NCI-H526 treated with DMSO at 0.1 percent for 48 hours (cell line): ENCODE data around the gene ZSCAN25.
"Not testable (repeated sequence)": the region's sequence is repeated elsewhere in the genome, so short reads cannot be mapped to it uniquely, and the experiment has no call there.

Experiments used
- DNase-seq: peaks from one replicate; lab custom pipeline; 2025; lab: John Stamatoyannopoulos, UW

The ZSCAN25 gene

DNA sequence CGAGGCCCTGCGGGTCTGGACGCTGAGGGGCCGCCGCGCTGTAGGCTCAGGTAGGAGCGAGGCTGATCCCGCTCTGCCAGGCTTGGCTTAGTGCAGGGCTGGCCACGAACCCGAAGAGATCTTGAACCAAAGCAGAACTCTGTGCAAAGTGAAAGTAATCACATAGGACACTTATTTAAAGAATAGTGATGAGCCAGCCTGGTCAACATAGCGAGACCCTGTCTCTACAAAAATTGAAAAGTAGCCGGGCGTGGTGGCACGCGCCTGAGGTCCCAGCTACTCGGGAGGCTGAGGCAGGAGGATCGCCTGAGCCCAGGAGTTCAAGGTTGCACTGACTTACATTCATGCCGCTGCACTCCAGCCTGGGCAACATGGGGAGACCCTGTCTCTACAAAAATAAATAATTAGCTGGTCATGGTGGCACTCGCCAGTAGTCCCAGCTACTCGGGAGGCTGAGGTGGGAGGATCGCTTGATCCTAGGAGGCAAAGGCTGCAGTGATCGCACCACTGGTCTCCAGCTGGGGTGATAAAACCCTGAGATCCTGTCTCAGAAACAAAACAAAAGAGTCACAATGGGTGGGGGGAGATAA, 541 bp downstream of the ZSCAN25 start:
- DNase-seq: no peak

DNA sequence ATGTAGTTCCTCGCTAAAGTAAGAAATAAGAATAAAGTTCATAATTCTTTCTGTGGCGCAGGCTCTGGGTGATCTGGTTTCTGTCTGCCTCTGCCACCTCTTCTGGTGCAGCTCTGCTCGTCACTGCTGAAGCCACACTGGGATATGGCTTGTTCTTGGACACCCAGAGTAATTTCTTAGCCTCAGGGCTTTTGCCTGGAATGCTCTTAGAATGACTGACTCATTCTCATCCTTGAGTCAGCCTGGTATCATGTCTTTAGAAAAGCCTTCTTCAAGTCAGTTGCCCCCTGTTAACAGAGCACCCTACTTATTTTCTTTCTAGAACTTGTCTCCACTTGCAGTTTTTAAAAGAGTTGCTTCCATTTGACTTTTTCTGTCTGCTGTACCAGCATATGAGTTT, 2.0 kb downstream of the ZSCAN25 start:
- DNase-seq: no peak

DNA sequence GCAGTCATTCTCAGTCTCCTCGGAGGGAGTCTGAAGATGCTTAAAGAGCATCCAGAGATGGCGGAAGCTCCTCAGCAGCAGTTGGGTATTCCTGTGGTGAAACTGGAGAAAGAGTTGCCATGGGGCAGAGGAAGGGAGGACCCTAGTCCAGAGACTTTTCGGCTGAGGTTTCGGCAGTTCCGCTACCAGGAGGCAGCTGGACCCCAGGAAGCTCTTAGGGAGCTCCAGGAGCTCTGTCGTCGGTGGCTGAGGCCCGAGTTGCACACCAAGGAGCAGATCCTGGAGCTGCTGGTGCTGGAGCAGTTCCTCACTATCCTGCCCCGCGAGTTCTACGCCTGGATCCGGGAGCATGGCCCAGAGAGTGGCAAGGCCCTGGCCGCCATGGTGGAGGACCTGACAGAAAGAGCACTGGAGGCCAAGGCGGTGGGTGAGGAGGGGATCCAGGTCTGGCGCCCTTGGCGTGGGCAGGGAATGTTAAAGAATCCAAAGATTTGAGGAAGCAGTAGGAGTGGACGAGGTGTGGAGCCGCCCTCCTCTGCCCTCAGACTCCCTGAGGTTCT, 2.9 kb downstream of the ZSCAN25 start:
- no peak for DNase-seq

DNA sequence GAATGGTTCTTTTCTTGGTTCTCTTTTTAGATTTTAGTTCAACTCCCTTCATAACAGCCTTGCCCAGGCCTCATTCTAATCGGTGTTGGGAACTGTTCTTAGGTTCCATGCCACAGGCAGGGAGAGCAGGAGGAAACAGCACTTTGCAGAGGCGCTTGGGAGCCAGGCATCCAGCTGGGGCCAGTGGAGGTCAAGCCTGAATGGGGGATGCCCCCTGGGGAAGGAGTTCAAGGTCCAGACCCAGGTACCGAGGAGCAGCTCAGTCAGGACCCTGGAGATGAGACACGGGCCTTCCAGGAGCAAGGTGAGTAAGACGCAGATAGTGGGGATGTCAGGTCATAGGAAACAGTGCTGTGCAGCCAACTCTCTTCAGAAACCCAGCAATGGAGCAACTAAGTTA, 4.5 kb downstream of the ZSCAN25 start:
- DNase-seq: no peak

DNA sequence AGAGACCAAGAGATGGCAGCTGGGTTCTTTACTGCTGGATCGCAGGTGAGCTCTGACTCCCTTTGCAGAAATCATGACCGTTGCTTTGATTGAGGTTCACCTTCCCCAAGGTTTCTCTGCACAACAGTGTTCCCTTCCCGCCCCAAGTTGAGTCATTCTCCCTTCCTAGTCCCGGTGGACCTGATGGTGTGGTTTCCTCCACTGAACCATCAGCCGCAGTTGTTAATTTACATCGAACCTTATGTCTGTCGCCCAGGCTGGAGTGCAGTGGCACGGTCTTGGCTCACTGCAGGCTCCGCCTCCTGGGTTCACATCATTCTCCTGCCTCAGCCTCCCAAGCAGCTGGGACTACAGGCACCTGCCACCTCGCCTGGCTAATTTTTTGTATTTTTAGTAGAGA, 5.8 kb downstream of the ZSCAN25 start:
- no peak for DNase-seq

DNA sequence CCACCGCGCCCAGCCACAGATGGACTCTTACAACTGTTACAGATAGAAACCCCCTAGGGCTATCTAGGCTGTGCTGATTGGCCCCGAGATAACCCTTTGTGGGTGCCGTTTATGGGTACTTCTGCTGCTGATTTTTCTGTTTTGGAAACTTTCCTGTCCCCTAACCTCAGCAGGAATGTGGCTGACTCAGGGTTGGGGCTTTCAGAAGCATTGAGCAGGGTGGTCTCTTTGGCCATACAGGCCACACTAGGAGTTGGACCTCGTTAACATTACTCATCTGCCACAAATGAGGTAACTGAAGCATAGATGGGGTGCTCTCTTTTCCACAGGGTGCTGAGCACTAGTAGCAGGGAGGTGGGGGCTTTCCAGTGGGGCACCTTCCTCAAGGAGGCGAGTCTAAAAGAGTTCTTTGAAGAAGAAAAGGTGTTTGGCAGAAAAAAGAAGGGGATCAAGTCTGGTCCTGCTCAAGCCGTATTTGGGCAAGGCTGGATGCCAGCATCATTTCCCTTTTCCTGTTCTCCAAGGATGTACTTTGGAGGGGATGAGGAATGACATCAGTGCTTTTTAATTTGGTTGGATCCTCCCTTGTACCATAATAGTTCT, 6.4 kb downstream of the ZSCAN25 start:
- no peak for DNase-seq

DNA sequence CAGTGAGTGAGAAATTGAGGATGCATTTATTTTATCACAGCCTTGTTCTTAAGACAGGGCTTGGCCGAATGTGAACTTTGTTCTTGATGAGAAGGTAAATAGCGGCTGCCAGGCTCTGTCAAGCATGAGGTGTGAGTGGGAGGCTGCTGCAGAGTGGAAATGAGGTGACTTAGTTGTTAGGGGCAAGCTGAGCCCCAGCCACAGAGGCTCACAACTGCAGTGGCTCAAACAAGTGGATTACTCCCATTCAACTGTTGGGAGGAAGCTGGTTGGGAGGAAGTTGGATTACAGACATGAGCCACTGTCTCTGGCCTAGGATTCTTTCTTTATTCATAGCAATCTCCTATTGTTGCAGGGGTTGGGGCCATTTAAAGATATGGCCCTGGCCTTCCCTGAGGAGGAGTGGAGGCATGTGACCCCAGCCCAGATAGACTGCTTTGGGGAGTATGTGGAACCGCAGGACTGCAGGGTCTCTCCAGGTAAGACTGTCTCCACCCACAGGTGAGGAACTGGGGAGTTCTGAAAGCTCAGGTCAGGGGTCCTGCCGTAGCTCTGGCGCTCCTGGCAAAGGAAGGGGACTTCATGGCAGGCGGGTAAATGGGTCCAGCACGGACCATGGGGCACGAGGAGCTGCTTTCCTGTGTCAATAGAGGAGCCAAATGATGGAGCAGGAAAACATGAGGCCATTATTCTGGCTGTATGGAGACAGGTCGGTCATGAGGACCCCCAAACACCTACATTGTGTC, 7.1 kb downstream of the ZSCAN25 start:
- DNase-seq: no peak

DNA sequence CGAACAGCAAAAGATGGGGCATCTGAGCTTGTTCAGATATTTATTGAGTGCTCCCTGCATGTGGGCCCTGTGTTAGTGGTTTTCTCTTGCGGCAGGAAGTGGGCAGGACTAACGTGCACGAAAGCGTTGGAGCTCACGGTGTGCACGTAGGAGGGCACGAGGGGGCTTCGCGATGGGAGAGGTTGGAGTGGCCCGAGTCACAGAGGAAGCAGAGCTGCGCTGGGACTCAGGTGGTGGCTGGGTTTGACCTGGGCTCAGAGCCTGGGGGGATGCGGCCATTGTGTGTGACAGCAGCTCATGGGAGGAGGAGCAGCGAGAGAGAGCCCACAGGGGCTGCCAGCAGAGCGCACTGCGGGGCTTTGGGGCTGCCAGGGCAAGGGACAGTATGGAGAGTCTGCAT, 7.7 kb downstream of the ZSCAN25 start:
- DNase-seq: no peak

DNA sequence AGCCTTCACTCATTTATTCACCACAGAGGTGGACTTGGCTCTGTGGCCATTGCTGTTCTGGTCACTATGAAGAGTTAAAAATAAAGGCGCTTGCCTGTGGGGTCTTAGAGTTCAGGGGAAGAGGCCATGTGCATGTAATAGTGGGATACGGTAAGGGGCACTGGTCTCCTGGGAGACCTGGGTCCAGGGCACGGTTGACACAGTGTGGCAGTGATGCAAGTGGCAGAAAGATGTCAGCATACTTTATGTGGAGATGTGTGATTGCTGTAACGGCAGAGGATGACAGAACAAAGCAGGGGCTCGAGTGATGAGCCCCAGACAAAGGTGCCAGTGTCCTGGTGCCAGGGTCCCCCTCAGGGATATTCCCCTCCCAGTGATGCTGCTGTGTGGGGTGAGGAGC, 8.6 kb downstream of the ZSCAN25 start:
- DNase-seq: no peak

DNA sequence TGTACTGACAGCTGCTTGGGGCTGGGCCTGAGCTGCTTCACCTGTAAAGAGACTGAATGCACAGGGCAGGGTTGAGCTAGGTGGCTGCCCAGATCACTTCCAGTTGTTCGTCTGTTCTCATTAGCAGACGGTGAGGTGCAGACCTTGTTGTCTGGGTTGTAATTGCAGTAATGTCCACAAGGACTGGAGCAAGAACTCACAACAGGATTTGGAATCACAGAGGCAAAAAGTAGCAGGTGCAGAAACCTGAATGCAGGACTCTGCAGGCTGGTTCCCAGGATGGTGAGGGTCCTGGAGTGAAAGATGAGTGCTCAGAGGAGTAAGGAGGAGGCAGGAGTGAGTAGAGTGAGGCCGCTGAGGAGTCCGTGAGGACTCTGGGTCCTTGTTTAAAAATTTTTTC, 9.2 kb downstream of the ZSCAN25 start:
- DNase-seq: no peak

DNA sequence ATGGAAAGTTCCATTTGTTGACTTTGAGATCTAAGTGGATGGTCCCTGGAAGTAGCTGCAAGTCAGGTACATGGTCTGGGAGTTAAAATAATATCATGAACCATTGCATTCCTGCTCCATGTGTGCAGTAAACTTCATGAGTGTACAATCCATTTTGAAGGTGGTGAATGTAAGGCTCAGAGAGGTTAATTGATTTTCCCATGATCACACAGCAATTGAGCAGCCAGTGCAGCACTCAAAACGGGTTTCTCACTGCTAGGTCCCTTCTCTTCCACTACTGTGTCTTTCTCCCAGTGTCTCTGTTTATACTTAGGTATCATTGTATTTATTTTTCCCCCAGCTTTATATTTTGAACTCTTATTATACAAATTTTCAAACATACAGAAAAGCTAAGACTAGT, 9.9 kb downstream of the ZSCAN25 start:
- no peak for DNase-seq

DNA sequence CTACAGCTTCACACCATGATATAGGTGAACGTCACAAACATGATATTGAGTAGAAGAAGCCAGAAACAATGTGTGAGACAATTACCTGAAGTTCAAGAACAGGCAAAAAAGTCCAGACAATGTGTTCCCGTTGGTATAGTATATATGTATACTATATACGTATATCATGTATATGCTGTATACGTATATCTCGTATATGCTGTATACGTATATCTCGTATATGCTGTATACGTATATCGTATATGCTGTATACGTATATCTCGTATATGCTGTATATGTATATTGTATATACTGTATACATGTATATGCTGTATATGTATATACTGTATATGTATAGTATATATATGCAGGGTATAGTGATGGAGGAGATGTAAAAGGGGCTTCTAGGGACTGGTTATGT, 10.8 kb downstream of the ZSCAN25 start:
- DNase-seq: no peak

DNA sequence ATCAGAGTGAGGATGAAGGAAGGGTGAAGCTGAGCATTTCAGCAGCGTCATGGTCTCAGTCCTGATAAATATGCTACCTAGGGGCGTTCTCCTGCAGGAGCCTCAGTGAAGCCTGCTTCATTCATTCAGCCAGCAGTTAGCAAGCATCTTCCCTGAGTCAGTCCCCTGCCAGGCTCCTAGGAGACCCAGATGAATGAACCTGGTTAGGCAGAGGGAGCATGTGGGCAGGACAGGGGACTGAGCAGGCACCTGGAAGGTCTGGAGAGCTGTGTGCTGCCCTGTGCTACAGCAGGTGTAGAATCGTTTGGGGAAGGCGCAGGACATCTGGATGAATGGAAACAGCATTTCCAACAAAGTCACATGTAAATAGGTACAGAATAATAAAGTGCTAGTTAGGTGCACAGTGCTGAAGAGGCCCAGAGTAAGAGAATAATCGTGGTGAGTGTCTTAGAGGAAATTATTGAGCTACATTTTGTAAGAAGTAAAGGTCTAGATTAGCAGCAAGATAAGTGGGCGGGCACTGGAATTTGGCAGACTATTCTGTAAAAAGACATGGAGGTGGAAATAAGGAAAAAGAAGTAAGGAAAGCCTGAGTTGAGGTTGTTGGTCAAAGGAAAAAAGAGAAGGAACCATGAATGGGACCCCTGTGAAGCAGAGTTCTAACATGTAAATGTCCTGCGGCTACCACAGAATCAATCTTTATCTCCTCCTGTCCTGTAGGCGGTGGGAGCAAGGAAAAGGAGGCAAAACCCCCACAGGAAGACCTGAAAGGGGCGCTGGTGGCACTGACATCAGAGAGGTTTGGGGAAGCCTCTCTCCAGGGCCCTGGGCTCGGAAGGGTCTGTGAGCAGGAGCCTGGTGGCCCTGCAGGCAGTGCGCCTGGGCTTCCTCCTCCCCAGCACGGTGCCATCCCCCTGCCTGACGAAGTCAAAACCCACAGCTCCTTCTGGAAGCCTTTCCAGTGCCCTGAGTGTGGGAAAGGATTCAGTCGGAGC, 12.0 kb downstream of the ZSCAN25 start:
- no peak for DNase-seq

DNA sequence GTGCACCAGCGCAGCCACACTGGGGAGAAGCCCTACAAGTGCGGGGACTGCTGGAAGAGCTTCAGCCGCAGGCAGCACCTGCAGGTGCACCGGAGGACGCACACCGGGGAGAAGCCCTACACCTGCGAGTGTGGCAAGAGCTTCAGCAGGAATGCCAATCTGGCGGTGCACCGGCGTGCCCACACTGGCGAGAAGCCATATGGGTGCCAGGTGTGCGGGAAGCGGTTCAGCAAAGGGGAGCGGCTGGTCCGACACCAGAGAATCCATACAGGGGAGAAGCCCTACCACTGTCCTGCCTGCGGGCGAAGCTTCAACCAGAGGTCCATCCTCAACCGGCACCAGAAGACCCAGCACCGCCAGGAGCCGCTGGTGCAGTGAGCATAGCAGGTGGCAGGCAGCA, 12.9 kb downstream of the ZSCAN25 start:
- no peak for DNase-seq

DNA sequence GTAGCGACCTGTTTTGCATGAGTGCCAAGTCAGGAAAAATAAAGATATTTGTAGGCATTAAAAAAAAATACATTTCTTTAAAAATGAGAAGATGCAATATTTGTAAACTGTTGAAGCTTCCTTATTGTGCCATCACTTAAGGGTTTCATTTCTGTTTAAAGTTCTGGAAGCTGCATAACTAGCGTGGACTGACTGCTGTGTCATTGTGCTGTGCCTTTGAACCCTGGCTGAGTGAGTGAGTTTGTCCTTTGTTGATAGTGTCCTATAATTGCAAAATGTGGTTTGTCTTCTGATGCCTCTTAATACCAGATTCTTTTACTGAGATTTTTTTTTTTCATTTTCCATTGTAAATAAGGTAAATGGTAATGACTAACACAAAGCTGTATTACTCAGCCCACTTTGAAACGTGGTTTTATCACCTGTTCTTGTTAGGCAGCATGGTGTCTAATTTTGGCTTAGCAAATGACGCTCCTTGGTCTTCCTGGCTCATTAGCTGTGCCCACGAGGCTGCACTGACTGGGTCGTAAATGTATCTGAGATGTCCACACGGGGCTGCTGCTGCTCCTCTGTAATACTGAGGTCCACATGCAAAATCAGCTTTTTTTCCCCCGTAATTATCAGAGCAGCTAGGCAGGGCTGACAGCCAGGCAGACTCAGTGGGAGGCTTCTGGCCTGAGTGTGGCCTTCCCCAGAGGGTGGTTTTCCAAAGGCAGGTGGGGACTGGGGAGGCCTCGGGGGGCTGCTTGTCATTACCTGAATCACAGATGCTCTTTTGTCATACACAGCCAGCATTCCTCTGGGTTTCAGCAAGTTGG, 14.8 kb downstream of the ZSCAN25 start:
- peak; percentile 47 for DNase-seq

DNA sequence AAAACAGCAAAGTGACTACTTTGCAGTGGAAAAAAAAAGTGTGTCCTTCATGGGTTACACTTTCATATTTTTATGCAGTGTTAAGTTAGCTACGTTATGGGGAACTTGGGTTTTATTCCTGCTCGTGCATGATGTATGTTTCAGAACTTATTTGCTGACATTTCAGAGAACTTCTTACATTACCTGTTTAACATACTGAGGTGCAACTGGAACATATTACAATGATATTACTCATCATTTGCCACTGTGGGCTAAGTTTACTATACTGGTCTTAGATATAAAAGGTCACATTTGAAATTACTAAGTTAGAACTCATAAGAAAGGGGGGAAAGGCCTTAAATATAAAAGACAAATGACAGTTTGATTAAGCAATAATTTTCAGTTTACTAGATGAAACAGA, 20.7 kb downstream of the ZSCAN25 start:
- not testable (repeated sequence) for DNase-seq

DNA sequence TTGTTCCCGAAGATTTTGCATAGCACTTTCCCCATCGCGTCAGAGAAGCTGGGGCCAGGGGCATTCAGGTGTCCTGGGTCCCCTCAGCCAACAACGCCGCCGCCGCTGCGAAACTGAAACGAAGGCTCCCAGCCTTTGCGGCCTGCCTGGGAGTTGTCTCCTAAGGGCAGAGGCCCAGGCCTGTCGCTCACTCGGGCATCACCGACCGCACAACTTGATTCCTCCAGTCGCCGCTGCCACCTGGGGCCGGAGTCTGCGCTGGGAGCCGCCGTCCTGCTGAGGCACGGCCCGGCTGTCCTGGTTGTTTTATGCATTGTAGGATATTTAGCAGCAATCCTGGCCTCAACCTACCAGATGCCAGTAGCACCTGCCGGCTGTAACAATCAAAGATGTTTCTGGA, 22.0 kb downstream of the ZSCAN25 start:
- DNase-seq: no peak

DNA sequence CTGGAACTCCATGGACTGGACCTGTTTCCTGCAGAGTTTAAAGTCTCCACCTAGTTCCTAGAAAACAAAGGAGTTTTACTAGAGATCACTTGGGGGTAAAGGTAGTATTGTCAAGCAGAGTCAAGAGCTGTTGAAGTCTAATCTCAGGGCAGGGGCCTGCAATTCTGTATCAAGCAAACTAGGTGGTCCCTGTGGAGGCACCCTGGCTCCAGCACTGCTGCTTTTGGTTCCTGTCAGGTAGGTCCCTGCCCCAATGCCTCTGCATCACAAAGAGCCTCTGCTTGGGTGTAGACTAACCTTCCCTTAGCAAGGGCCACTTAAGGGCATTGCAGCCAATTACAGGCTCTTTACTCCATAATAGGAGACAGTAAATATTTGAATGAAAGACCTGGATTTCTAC, 22.5 kb downstream of the ZSCAN25 start:
- no peak for DNase-seq

DNA sequence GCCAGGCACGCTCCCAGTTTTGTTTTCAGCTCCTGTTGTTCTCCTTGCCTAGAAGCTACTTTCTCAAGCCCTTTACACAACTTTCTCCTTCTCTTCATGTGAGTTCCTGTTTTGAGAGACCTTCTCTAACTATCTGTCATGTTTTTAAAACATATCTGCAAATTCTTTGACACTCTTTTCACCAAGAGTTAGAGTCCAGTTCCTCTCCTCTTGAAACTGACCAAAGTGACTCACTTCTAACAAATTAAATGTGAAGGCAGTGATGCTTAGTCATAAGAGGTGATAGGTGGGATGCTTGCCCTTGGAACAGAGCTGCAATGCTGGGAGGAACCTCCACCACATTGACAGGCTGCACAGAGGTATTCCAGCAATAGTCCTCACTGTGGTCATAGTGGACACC, 25.3 kb downstream of the ZSCAN25 start:
- no peak for DNase-seq

DNA sequence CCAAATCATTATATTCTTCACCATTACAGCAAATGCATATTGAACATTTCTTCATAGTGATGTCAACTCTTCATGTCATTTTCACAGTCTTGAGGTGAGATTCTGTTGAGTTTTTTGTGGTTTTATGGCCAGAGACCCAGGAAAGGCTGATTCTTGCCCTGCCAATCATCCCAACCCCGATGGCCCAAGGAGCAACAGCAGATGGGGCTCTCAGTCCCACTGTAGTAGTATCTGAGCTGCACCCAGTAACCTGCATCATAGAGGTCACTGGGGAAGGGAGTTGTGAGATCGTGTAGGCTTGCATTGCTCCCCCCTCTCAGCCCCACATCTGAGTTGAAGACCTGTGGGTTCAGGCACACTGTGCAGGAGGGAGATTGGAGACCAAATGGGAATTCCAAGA, 26.7 kb downstream of the ZSCAN25 start:
- DNase-seq: no peak

DNA sequence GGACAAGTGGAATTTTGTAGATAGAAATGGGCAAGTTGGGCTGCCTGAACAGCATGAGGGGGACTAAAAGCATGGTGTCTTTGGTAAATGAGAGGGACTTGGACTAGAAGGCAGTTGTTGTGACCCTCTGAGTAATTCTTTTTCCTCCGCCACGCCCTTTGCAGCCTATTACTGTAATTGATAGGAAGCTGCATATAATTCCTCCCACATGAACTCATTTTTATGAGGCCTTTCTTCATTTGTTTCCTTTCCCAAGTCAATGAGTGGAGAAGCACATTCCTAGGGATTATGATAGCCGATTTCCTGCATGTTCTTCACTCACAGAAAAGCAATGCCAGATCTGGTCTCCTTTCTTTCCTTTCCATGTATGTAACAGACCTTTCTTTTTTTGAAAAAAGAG, 27.7 kb downstream of the ZSCAN25 start:
- no peak for DNase-seq
